LNCAP (cell line): Measurements from ENCODE around the gene SLC51B.

Source experiments
- CTCF ChIP-seq: fragments of 450-650 bp; IDR thresholded peaks from 2 replicates; pipeline ENCODE4 v1.5.1; 2017; ENCODE audit warnings: mild to moderate bottlenecking

SLC51B gene

GRCh38 chr15:65056106-65056505 lies 10.9 kb downstream of the SLC51B start:
- no peak for TF ChIP-seq CTCF

- TF ChIP-seq CTCF: no peak
These were observed 11.8 kb downstream of the SLC51B start for GRCh38 chr15:65056868-65057548.

DNA sequence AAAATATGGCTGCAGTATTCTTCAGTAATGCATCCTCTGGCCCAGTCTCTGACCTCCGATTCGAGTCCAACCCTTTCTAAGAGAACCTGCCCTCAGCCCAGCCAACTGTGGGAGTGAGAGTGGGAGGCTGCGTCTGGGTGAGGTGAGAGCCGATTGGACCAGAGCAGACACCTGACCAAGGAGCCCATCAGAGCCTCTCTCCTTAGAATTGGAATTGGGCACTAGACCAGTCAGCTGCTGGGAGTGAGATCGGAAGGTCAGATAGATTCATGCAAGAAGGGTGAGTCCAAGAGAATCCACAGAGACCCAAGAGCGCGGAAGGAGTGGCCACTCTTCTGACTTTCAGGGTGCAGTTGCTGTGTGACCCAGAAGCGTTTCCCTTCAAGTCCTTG lies 12.4 kb downstream of the SLC51B start:
- no peak for TF ChIP-seq CTCF

GRCh38 chr15:65058394-65059368 lies 13.5 kb downstream of the SLC51B start:
- no peak for TF ChIP-seq CTCF

DNA sequence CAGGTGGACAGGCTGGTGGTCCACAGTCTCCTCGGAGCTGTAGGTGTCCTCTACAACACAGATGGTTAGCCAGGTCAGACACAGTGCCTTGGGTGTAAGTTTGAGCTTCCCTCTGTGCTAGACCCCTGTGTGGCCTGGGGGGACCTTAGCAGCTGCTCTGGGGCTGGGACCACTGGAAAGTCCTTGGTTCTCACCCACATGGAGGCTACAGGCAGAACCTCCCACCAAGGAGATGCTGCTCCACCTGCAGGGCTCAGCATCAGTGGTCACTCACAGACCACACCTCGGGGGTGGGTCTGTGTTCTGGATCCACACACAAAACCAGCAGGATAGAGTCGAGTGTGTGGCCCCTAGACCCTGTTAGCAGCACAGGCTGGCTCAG lies 14.2 kb downstream of the SLC51B start:
- no peak for TF ChIP-seq CTCF

DNA sequence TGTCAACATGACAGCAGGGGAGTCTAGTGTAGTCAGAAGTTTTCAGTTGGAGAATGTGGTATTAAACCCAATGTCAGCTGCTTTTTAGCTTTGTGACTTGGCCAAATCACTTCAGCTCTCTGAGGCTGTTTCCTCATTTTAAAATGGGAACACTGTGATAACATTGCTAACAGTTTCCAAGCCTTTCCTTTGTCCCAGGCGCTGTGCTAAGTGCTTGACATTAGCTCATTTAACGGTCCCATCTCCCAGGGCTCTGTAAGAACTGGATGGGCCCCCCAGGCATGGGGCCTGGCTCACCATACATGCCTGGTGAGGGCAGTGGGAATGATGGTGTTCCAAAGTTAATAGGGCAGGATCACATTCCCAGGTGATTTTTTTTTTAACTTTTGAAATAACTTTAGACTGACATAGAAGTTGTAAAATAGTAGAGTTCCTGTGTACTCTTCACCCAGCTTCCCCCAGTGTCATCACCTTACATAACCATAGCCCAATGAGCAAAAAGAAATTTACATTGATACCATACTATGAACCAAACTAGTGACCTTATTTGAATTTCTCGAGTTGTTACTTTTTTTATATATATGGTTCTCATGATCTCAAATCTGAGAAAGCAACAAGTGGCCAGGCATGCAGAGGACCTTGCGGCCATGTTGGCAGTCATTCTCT lies 14.9 kb downstream of the SLC51B start:
- no peak for TF ChIP-seq CTCF

DNA sequence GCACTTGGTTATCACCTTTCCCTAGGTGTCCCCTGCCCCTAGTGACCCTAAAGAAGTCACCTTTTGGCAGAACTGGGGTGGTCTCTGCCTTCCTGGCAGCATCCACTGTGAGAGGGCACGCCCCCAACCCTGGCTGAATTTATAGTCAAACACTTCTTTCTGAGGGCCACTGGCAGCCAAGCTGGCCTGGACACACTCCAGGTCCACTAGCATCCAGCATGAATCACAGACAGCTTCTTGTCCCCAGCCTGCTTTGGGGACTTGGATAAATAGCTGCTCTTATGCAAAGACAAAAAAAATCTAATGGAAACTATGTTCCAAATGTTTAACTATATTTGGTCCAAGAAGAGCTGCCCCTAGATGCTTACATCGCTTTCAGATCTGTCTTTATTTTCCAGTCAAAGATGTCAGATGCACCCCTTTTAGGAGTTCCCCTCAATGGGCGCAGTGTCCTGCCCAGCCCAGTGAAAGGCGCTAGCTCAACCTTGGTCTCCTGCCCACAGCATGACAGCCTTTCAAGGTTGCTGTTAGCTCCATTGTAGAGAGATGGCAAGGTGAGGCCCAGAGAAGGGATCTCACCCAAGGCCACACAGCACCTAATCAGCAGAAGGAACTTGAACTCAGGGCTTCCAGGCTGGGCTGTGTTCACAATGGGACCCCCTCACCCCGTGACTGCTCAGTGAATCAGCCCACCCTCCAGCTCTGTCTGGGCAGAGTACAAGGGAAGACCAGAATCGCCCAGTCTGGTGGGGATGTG lies 15.6 kb downstream of the SLC51B start:
- no peak for TF ChIP-seq CTCF
